Hematopoietic multipotent progenitor cell treated with erythropoietin and hydrocortisone succinate and interleukin-3 and kit ligand, for 4 days (in vitro differentiated cells): ENCODE measurements around the gene TMEM42.
A peak's percentile ranks its signal among the peaks of the same experiment; 100 is the strongest.

ENCODE experiments used
- DNase-seq: peaks from one replicate; pipeline ENCODE4 v3.0.0-alpha.2; 2015

Gene TMEM42

DNA sequence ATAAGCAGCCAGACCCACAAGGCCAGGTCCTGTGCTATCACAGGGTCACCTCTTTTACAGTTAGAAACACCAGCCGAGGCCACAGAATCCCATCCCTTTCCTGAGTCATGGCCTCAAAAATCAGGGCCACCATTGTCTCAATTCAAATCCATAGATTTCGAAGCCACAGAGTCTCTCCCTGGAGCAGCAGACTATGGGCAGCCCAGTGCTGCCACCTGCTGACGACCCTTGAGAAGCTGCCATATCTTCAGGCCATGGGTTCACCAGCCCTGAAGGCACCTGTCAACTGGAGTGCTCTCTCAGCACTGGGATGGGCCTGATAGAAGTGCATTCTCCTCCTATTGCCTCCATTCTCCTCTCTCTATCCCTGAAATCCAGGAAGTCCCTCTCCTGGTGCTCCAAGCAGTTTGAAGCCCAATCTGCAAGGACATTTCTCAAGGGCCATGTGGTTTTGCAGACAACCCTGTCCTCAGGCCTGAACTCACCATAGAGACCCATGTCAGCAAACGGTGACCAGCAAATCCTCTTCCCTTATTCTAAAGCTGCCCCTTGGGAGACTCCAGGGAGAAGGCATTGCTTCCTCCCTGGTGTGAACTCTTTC lies 52.3 kb downstream of the TMEM42 start:
- peak; percentile 83 for DNase-seq

DNA sequence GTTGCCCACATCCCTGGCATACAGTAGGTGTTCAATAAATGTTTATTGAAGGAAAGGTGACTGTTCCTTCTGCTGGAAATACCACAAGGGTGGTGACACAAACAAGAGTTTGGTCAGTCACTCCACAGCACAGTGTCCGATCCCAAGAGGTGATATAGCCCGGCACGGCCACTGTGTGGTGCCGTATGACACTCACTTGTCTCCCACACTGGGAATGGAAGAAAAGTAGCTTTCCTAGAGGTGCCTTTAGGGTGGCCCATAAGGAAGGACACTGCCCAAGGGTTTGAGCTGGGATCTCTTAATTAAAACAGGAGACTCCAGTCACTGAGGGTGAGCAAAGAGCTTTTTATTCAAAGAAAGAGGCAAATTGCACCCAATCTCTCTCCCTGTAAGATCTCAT lies 53.2 kb downstream of the TMEM42 start:
- peak; percentile 46 for DNase-seq
